ENCODE measurements around the gene MYLK3.

Gene MYLK3

GRCh38 chr16:46727184-46727583 lies 21.0 kb downstream of the MYLK3 start:
- no peak for DNase-seq

GRCh38 chr16:46721885-46722284 lies 26.3 kb downstream of the MYLK3 start:
- no peak for DNase-seq

DNA sequence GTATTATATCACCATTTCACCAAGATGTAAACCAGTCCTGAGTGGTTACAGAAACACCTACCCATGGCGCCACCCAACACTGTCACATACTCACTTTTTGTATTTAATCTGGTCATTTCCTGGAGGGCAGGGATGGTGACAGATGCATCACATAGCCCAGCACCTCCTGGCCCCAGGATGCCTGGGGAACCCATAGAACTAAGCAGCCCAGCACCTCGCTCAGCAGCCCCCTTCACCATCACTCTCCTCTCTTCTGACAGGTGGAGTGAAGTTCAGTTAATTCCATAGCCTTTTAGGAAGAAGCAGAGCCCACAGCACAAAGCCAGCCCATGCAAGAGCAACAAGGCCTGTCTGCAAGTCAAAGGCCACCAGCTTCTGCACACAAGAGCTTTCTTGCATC lies 27.5 kb downstream of the MYLK3 start:
- no peak for DNase-seq

- no peak for DNase-seq
Observed at GRCh38 chr16:46719528-46719927, 28.6 kb downstream of the MYLK3 start.

GRCh38 chr16:46718214-46718613 lies 29.9 kb downstream of the MYLK3 start:
- no peak for DNase-seq

- DNase-seq, result no peak
Observed at GRCh38 chr16:46717692-46718091, 30.5 kb downstream of the MYLK3 start.

GRCh38 chr16:46715769-46716305 lies 32.3 kb downstream of the MYLK3 start:
- DNase-seq, result no peak

GRCh38 chr16:46714797-46715591 lies 33.1 kb downstream of the MYLK3 start:
- DNase-seq, result no peak

DNA sequence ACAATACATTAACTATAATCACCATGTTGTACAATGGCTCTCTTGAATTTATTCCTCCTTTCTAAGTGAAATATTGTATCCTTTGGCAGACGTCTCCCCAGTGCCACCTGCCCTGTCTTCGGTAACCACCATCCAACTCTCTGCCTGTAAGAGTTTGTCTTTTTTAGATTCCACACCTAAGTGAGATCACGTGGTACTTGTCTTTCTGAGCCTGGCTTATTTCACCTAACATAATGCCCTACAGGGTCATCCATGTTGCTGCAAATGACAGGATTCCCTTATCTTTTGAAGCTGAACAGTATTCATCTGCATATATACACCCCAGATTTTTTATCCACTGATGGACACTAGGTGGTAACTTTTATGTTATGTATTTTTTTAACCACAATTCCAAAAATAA lies 34.5 kb downstream of the MYLK3 start:
- no peak for DNase-seq

- no peak for DNase-seq
Observed at GRCh38 chr16:46712911-46713310, 35.2 kb downstream of the MYLK3 start.

GRCh38 chr16:46711106-46712058 lies 36.8 kb downstream of the MYLK3 start:
- no peak for DNase-seq

GRCh38 chr16:46709469-46710005 lies 38.6 kb downstream of the MYLK3 start:
- DNase-seq, result no peak

DNA sequence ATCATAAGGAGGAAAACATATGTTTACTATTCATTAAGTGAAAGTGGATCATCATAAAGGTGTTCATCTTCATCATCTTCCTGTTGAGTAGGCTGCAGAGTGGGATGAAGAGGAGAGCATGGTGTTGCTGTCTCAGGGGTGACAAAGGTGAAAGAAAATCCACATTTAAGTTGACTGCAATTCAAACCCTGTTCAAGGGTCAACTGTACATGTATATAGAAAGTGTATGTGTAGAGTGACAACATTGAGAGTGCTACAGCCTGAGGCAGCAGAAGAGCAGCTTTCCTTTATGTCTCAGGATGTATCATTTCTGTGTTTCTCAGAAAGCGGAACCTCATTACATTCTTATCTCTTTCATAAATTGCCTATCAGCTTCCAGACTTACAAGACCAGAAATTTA lies 41.5 kb downstream of the MYLK3 start:
- DNase-seq, result no peak

GRCh38 chr16:46702030-46702429 lies 46.1 kb downstream of the MYLK3 start:
- no peak for DNase-seq

- no peak for DNase-seq
Observed at GRCh38 chr16:46701615-46702014, 46.5 kb downstream of the MYLK3 start.

- no peak for DNase-seq
Observed at GRCh38 chr16:46700048-46700447, 48.1 kb downstream of the MYLK3 start.

DNA sequence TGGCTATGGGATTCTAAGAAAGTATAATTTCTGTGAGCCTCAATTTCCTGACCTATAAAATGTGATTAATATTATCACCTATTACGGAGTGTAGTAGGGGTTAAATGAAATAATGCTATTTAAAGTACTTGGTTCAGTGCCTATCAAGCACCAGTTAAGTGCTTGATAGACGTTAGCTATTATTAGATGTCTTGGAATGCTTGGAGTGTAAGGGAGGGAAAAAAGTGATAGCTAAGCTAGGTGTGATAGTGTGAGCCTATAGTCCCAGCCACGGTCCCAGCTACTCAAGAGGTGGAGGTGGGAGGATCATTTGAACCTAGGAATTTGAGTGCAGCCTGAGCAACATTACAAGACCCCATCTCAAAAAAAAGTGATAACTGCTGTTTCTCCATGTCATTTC lies 51.2 kb downstream of the MYLK3 start:
- no peak for DNase-seq

DNA sequence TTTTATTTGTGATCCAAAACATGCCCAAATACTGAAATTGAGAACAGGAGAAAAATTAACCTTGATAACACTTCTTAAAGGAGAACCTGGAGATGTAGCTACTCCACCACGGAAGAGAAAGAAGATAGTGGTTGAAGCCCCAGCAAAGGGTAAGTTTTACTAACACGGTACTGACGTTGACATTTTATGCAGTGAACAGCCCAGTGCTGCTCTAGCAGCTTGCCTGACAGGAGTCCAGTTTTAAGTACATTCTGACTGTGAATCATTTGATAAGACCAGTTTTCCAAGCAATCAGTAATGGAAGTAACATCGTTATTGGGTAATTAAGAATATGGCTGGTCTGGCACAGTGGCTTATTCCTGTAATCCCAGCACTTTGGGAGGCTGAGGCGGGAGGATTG lies 52.2 kb downstream of the MYLK3 start:
- no peak for DNase-seq

- no peak for DNase-seq
Observed at GRCh38 chr16:46693598-46693997, 54.5 kb downstream of the MYLK3 start.

DNA sequence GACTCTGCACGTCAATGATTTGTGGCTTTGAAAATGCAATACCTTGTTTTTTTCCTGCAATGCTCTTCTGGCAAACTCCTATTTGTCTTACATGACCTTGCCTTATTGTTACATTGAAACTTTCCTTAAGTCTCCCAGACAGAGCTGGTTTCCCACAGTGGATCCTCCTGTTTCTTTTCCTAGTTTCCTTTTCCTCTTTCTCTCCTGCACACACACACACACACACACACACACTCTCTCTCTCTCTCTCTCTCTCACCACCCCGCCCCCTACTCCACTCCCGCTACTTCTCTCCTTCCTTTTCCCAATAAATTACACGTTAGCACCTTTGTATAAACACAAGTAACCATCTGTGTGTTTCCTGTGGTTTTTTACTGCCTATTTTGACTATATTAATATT lies 56.4 kb downstream of the MYLK3 start:
- no peak for DNase-seq

- no peak for DNase-seq
Observed at GRCh38 chr16:46690281-46691178, 57.6 kb downstream of the MYLK3 start.

All from NCI-H2029 treated with DMSO at 0.1 percent for 48 hours (cell line).